GM23338 (cell line): Measurements from ENCODE around the gene NDRG3. TPM values are rescaled to one million over a fixed set of nuclear protein-coding genes. Genes with fewer than 3 reads are reported as not detected.

Experiments used
- ATAC-seq: fragments of 200-7000 bp; cut with Tn5 transposase; 3 replicates; pipeline ENCODE4 v1.9.1; 2020
- DNase-seq: peaks from one replicate; pipeline ENCODE4 v3.0.0-alpha.2; 2015; ENCODE audit warnings: low spot score
- H2AFZ ChIP-seq: fragments of 200-600 bp; sonication (generic); 2 replicates; pipeline ENCODE4 v1.8.0; 2016; ENCODE audit warnings: antibody characterized with exemption, mild to moderate bottlenecking, moderate library complexity
- H3F3A ChIP-seq: fragments of 200-600 bp; sonication (generic); replicated peaks from 2 replicates; pipeline ENCODE4 v1.8.0; 2017; ENCODE audit warnings: antibody characterized with exemption, mixed run types, low read depth
- H3K27ac ChIP-seq: fragments of 200-600 bp; sonication (generic); 2 replicates; pipeline ENCODE4 v1.6.1; 2016; ENCODE audit warnings: low read depth
- H3K27me3 ChIP-seq: fragments of 200-600 bp; sonication (generic); 2 replicates; pipeline ENCODE4 v1.8.0; 2016; ENCODE audit warnings: mild to moderate bottlenecking, mixed run types, moderate library complexity; ENCODE audit not compliant: insufficient read depth
- H3K36me3 ChIP-seq: fragments of 200-600 bp; sonication (generic); 2 replicates; pipeline ENCODE4 v1.8.0; 2016; ENCODE audit warnings: mild to moderate bottlenecking; ENCODE audit not compliant: insufficient read depth
- H3K4me1 ChIP-seq: fragments of 200-600 bp; sonication (generic); 2 replicates; pipeline ENCODE4 v1.8.0; 2016; ENCODE audit warnings: mild to moderate bottlenecking, moderate library complexity; ENCODE audit not compliant: insufficient read depth
- H3K4me2 ChIP-seq: fragments of 200-600 bp; sonication (generic); 2 replicates; pipeline ENCODE4 v1.7.1; 2017; ENCODE audit warnings: mixed run types
- H3K4me3 ChIP-seq: fragments of 200-600 bp; sonication (generic); 2 replicates; pipeline ENCODE4 v1.6.1; 2016; ENCODE audit warnings: mixed run types
- H3K79me2 ChIP-seq: fragments of 200-600 bp; sonication (generic); replicated peaks from 2 replicates; pipeline ENCODE4 v1.8.0; 2017; ENCODE audit warnings: mild to moderate bottlenecking; ENCODE audit not compliant: insufficient read depth
- H3K9me2 ChIP-seq: fragments of 200-600 bp; sonication (generic); 2 replicates; pipeline ENCODE4 v1.8.0; 2017; ENCODE audit not compliant: insufficient read depth
- H4K20me1 ChIP-seq: fragments of 200-600 bp; sonication (generic); replicated peaks from 2 replicates; pipeline ENCODE4 v1.8.0; 2017; ENCODE audit warnings: mild to moderate bottlenecking; ENCODE audit not compliant: insufficient read depth
- H3K27ac Mint-ChIP-seq: 2 replicates; pipeline ENCODE4 v1.8.0; 2020; ENCODE audit warnings: inconsistent platforms, mild to moderate bottlenecking, moderate library complexity, mixed read lengths
- H3K27me3 Mint-ChIP-seq: 3 replicates; pipeline ENCODE4 v1.8.0; 2022; ENCODE audit warnings: low read depth, mild to moderate bottlenecking, moderate library complexity, mixed read lengths, inconsistent platforms; ENCODE audit not compliant: insufficient read depth, poor library complexity
- H3K36me3 Mint-ChIP-seq: 3 replicates; pipeline ENCODE4 v1.8.0; 2021; ENCODE audit warnings: low read depth, mild to moderate bottlenecking, inconsistent platforms, moderate library complexity, mixed read lengths
- H3K4me1 Mint-ChIP-seq: 3 replicates; pipeline ENCODE4 v1.8.0; 2020; ENCODE audit warnings: mild to moderate bottlenecking, inconsistent platforms, mixed read lengths
- H3K4me3 Mint-ChIP-seq: 3 replicates; pipeline ENCODE4 v1.8.0; 2021; ENCODE audit warnings: moderate library complexity, mild to moderate bottlenecking, inconsistent platforms, mixed read lengths
- H3K9me3 Mint-ChIP-seq: 3 replicates; pipeline ENCODE4 v1.8.0; 2020; ENCODE audit warnings: moderate library complexity, mild to moderate bottlenecking, inconsistent platforms, mixed read lengths
- CREB1 ChIP-seq: fragments of 250-450 bp; sonication (Bioruptor Pico); IDR thresholded peaks from 2 replicates; pipeline ENCODE4 v1.5.0; 2020; ENCODE audit warnings: low read depth, mild to moderate bottlenecking, moderate library complexity
- EZH2 ChIP-seq: fragments of 200-600 bp; sonication (generic); IDR thresholded peaks from one replicate; pipeline ENCODE4 v1.8.0; 2017; ENCODE audit warnings: antibody characterized with exemption, mild to moderate bottlenecking, low read depth; ENCODE audit not compliant: unreplicated experiment
- EZH2phosphoT487 ChIP-seq: fragments of 200-600 bp; sonication (generic); IDR thresholded peaks from one replicate; pipeline ENCODE4 v1.8.1; 2018; ENCODE audit warnings: antibody characterized with exemption; ENCODE audit not compliant: unreplicated experiment
- JUNB ChIP-seq: IDR thresholded peaks from one replicate; pipeline ENCODE4 v1.6.1; 2016; ENCODE audit warnings: antibody characterized with exemption; ENCODE audit not compliant: unreplicated experiment
- NANOG ChIP-seq: IDR thresholded peaks from 2 replicates; pipeline ENCODE4 v1.6.1; 2016; ENCODE audit warnings: antibody characterized with exemption, borderline replicate concordance
- POLR2AphosphoS5 ChIP-seq: IDR thresholded peaks from 2 replicates; pipeline ENCODE4 v1.6.1; 2016; ENCODE audit warnings: antibody characterized with exemption, low read depth
- STAT1 ChIP-seq: IDR thresholded peaks from one replicate; pipeline ENCODE4 v1.6.1; 2016; ENCODE audit warnings: antibody characterized with exemption; ENCODE audit not compliant: unreplicated experiment
- ZNF114 ChIP-seq: fragments of 250-450 bp; sonication (Bioruptor Pico); IDR thresholded peaks from 2 replicates; pipeline ENCODE4 v1.5.0; 2020; ENCODE audit warnings: mild to moderate bottlenecking, moderate library complexity
- ZNF331 ChIP-seq: fragments of 250-450 bp; sonication (Bioruptor Pico); IDR thresholded peaks from 2 replicates; pipeline ENCODE4 v1.5.0; 2020; ENCODE audit warnings: low read depth, mild to moderate bottlenecking, moderate library complexity
- polyA plus RNA-seq: library from polyadenylated mRNA; unstranded; fragments of >200 nt; fragmentation: Nextera tagmentation; extraction: Ambion mirVana; gene quantifications from 2 replicates; pipeline ENCODE4 v1.2.1, GENCODE V29; 2016
- total RNA-seq: library from RNA; depleted of rRNA; stranded (reverse); fragments of >200 nt; shearing (Covaris generic); gene quantifications from 2 replicates; pipeline ENCODE4 v1.2.3, GENCODE V29; 2014
- TF ChIP-seq, protein P1 (sequence below), 2 experiments: fragments of 200-600 bp in 1 of 2; sonication (generic) in 1 of 2; conservative IDR thresholded peaks; 2 replicates each; pipeline versions ENCODE4 v1.5.1 to v1.6.1; 2016 to 2017; ENCODE audit warnings: antibody characterized with exemption in 2 of 2, low read depth in 2 of 2, mild to moderate bottlenecking in 2 of 2, moderate library complexity in 1 of 2
- TF ChIP-seq, protein P2 (sequence below): IDR thresholded peaks from one replicate; pipeline ENCODE4 v1.6.1; 2018; ENCODE audit warnings: antibody characterized with exemption; ENCODE audit not compliant: unreplicated experiment
- TF ChIP-seq, protein P3 (sequence below): fragments of 250-450 bp; sonication (Bioruptor Pico); IDR thresholded peaks from 2 replicates; pipeline ENCODE4 v1.5.0; 2020; ENCODE audit warnings: mild to moderate bottlenecking, moderate library complexity
- TF ChIP-seq, protein P4 (sequence below): IDR thresholded peaks from 2 replicates; pipeline ENCODE4 v1.6.1; 2016; ENCODE audit warnings: antibody characterized with exemption

NDRG3 gene
- total and polyA plus RNA-seq, 2 experiments from 2014 or later: 18.6 to 24.0 TPM

DNA sequence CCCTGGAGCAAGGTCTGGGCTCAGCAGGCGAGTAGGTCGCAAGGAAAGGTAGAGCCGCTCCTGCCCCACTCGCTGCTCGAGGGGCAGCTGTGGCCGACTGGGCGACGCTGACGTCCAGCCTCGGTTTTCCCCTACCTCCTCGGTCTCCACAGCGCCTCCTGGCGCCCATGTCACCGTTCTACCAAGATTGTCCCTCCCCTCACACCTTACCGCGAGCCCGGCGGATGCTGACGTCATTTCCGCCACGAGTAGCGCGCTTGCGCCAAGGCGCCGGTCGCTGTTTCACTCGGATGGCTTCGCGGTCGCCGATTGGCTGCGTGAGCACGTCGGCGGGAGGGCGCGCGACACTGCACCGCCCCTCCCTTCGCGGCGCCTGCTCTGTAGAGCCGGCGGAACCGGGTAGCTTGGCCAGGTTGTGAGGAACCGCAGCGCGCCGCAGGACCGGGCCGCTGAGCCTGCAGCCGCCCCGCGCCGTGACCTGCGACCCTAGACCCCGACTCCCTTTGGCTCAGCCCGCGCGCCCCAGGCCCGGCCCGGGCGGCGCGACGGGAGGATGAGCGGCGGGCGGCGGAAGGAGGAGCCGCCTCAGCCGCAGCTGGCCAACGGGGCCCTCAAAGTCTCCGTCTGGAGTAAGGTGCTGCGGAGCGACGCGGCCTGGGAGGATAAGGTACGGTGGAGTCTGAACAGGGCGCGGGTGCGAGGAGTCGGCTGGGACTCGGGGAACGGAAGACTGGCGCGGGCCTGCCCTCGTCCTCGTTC lies 140.3 kb downstream of the NDRG3 start, which contains the start of gene RAB5IF:
Gene RAB5IF, plus strand, starts transcription at position 381 of the 759 bp plus-strand sequence. Its CDS starts 173 bp downstream, at position 554.
- Histone ChIP-seq H3K4me2 (peak within 1 kb of the TSS; percentile 100), H3K79me2 (peaks cover 37% of the 10 kb centered on the region), H3K4me1 (peaks cover 13% of the 10 kb centered on the region), H2AFZ (peak within 1 kb of the TSS; percentile 98), H3K9me2 (no peaks in the 10 kb centered on the region), H3F3A (peaks cover 23% of the 10 kb centered on the region), H3K36me3 (peaks cover 19% of the 10 kb centered on the region), H3K4me3 (peak within 1 kb of the TSS; percentile 100), H3K27ac (peak within 1 kb of the TSS; percentile 89), H4K20me1 (peaks cover 19% of the 10 kb centered on the region), H3K27me3 (no peaks in the 10 kb centered on the region)
- Mint-ChIP-seq H3K9me3 (no peaks in the 10 kb centered on the region), H3K27me3 (peaks cover 20% of the 10 kb centered on the region), H3K27ac (peak within 1 kb of the TSS; percentile 97), H3K4me1 (peaks cover 17% of the 10 kb centered on the region), H3K36me3 (peaks cover 37% of the 10 kb centered on the region; the same call in 2 of the 3 replicates), H3K4me3 (peak within 1 kb of the TSS; percentile 99)
- DNase-seq (peak; percentile 100), ATAC-seq (peak; percentile 93)
- TF ChIP-seq JUNB (no peak), CREB1 (CRISPR knock-in tag) (peak; percentile 97), STAT1 (no peak), ZNF114 (no peak), EZH2 (no peak), NANOG (no peak), EZH2phosphoT487 (no peak), POLR2AphosphoS5 (peak; percentile 72), ZNF331 (CRISPR knock-in tag) (peak; percentile 38; the same call in 1 of the 2 replicates)
- TF ChIP-seq, protein P1, sequence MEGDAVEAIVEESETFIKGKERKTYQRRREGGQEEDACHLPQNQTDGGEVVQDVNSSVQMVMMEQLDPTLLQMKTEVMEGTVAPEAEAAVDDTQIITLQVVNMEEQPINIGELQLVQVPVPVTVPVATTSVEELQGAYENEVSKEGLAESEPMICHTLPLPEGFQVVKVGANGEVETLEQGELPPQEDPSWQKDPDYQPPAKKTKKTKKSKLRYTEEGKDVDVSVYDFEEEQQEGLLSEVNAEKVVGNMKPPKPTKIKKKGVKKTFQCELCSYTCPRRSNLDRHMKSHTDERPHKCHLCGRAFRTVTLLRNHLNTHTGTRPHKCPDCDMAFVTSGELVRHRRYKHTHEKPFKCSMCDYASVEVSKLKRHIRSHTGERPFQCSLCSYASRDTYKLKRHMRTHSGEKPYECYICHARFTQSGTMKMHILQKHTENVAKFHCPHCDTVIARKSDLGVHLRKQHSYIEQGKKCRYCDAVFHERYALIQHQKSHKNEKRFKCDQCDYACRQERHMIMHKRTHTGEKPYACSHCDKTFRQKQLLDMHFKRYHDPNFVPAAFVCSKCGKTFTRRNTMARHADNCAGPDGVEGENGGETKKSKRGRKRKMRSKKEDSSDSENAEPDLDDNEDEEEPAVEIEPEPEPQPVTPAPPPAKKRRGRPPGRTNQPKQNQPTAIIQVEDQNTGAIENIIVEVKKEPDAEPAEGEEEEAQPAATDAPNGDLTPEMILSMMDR (conservative IDR thresholded peaks at IDR 0.05; ENCODE audit: low read depth in 2 of 2): peak; percentile 60 to 98
- TF ChIP-seq, protein P2, sequence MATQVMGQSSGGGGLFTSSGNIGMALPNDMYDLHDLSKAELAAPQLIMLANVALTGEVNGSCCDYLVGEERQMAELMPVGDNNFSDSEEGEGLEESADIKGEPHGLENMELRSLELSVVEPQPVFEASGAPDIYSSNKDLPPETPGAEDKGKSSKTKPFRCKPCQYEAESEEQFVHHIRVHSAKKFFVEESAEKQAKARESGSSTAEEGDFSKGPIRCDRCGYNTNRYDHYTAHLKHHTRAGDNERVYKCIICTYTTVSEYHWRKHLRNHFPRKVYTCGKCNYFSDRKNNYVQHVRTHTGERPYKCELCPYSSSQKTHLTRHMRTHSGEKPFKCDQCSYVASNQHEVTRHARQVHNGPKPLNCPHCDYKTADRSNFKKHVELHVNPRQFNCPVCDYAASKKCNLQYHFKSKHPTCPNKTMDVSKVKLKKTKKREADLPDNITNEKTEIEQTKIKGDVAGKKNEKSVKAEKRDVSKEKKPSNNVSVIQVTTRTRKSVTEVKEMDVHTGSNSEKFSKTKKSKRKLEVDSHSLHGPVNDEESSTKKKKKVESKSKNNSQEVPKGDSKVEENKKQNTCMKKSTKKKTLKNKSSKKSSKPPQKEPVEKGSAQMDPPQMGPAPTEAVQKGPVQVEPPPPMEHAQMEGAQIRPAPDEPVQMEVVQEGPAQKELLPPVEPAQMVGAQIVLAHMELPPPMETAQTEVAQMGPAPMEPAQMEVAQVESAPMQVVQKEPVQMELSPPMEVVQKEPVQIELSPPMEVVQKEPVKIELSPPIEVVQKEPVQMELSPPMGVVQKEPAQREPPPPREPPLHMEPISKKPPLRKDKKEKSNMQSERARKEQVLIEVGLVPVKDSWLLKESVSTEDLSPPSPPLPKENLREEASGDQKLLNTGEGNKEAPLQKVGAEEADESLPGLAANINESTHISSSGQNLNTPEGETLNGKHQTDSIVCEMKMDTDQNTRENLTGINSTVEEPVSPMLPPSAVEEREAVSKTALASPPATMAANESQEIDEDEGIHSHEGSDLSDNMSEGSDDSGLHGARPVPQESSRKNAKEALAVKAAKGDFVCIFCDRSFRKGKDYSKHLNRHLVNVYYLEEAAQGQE: no peak
- TF ChIP-seq, protein P3, sequence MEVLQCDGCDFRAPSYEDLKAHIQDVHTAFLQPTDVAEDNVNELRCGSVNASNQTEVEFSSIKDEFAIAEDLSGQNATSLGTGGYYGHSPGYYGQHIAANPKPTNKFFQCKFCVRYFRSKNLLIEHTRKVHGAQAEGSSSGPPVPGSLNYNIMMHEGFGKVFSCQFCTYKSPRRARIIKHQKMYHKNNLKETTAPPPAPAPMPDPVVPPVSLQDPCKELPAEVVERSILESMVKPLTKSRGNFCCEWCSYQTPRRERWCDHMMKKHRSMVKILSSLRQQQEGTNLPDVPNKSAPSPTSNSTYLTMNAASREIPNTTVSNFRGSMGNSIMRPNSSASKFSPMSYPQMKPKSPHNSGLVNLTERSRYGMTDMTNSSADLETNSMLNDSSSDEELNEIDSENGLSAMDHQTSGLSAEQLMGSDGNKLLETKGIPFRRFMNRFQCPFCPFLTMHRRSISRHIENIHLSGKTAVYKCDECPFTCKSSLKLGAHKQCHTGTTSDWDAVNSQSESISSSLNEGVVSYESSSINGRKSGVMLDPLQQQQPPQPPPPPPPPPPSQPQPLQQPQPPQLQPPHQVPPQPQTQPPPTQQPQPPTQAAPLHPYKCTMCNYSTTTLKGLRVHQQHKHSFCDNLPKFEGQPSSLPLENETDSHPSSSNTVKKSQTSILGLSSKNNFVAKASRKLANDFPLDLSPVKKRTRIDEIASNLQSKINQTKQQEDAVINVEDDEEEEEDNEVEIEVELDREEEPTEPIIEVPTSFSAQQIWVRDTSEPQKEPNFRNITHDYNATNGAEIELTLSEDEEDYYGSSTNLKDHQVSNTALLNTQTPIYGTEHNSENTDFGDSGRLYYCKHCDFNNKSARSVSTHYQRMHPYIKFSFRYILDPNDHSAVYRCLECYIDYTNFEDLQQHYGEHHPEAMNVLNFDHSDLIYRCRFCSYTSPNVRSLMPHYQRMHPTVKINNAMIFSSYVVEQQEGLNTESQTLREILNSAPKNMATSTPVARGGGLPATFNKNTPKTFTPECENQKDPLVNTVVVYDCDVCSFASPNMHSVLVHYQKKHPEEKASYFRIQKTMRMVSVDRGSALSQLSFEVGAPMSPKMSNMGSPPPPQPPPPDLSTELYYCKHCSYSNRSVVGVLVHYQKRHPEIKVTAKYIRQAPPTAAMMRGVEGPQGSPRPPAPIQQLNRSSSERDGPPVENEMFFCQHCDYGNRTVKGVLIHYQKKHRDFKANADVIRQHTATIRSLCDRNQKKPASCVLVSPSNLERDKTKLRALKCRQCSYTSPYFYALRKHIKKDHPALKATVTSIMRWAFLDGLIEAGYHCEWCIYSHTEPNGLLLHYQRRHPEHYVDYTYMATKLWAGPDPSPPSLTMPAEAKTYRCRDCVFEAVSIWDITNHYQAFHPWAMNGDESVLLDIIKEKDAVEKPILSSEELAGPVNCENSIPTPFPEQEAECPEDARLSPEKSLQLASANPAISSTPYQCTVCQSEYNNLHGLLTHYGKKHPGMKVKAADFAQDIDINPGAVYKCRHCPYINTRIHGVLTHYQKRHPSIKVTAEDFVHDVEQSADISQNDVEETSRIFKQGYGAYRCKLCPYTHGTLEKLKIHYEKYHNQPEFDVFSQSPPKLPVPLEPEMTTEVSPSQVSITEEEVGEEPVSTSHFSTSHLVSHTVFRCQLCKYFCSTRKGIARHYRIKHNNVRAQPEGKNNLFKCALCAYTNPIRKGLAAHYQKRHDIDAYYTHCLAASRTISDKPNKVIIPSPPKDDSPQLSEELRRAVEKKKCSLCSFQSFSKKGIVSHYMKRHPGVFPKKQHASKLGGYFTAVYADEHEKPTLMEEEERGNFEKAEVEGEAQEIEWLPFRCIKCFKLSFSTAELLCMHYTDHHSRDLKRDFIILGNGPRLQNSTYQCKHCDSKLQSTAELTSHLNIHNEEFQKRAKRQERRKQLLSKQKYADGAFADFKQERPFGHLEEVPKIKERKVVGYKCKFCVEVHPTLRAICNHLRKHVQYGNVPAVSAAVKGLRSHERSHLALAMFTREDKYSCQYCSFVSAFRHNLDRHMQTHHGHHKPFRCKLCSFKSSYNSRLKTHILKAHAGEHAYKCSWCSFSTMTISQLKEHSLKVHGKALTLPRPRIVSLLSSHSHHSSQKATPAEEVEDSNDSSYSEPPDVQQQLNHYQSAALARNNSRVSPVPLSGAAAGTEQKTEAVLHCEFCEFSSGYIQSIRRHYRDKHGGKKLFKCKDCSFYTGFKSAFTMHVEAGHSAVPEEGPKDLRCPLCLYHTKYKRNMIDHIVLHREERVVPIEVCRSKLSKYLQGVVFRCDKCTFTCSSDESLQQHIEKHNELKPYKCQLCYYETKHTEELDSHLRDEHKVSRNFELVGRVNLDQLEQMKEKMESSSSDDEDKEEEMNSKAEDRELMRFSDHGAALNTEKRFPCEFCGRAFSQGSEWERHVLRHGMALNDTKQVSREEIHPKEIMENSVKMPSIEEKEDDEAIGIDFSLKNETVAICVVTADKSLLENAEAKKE: no peak
- TF ChIP-seq, protein P4, sequence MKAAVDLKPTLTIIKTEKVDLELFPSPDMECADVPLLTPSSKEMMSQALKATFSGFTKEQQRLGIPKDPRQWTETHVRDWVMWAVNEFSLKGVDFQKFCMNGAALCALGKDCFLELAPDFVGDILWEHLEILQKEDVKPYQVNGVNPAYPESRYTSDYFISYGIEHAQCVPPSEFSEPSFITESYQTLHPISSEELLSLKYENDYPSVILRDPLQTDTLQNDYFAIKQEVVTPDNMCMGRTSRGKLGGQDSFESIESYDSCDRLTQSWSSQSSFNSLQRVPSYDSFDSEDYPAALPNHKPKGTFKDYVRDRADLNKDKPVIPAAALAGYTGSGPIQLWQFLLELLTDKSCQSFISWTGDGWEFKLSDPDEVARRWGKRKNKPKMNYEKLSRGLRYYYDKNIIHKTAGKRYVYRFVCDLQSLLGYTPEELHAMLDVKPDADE: peak; percentile 90
